ENCODE results near the gene RNF213. TPM values are rescaled to one million over a fixed set of nuclear protein-coding genes. Genes with fewer than 3 reads are reported as not detected.

RNF213 gene
- total and polyA plus RNA-seq, 10 of the 15 experiments (the other 5 are each of a cell fraction or from before 2014, with no cell fraction given) = 18.6 to 145 (median 65.8) TPM

- peaks cover 0 to 5% of the 10 kb centered on the region in 2 experiments for H3K36me3 ChIP-seq (ENCODE audit: control insufficient read depth in 2 of 2, insufficient read depth in 2 of 2, low read length in 1 of 2)
- intact Hi-C loops (cut with micrococcal nuclease; ENCODE audit: unreplicated experiment) = no loop called here
- no peak for DNase-seq (ENCODE audit: low read depth, low spot score)
- TF ChIP-seq GATAD2B (conservative IDR thresholded peaks at IDR 0.05; ENCODE audit: low read depth) = no peak
- TF ChIP-seq, protein P1, sequence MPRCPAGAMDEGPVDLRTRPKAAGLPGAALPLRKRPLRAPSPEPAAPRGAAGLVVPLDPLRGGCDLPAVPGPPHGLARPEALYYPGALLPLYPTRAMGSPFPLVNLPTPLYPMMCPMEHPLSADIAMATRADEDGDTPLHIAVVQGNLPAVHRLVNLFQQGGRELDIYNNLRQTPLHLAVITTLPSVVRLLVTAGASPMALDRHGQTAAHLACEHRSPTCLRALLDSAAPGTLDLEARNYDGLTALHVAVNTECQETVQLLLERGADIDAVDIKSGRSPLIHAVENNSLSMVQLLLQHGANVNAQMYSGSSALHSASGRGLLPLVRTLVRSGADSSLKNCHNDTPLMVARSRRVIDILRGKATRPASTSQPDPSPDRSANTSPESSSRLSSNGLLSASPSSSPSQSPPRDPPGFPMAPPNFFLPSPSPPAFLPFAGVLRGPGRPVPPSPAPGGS (IDR thresholded peaks at IDR 0.05; ENCODE audit: borderline replicate concordance, insufficient read depth, low read depth, low read length, poor library complexity, severe bottlenecking) = no peak
- H3K27me3 ChIP-seq (replicated peaks in 1 of 2; ENCODE audit: control insufficient read depth in 2 of 2, insufficient read depth in 2 of 2, low read length in 1 of 2) = no peaks in the 10 kb centered on the region
- H3K4me2 ChIP-seq (ENCODE audit: control insufficient read depth, insufficient read depth) = no peak overlapping the region
- no peak for FAIRE-seq
- no peak for ATAC-seq
- H3K9ac ChIP-seq (ENCODE audit: control insufficient read depth, insufficient read depth, low read length) = no peak overlapping the region
- H3K27ac ChIP-seq (ENCODE audit: control insufficient read depth, insufficient read depth) = no peak overlapping the region
- no TSS peak for BruUV-seq (replicated peaks)
- RAD21 ChIA-PET (ENCODE audit: unreplicated experiment) = interaction anchor here (0.7 kb wide), 1 partner anchor 17 kb away, joined by 3 read pairs; no protein-coding TSS in a partner anchor
- 93% methylated on average over 12 of the region's 12 CpGs for WGBS (ENCODE audit: insufficient coverage, insufficient replicate concordance, low lambda C conversion rate, missing lambda C conversion rate)
- in situ Hi-C loops (cut with MboI) = no loop called here
- H3K4me1 ChIP-seq (ENCODE audit: control insufficient read depth, insufficient read depth, low read length) = no peaks in the 10 kb centered on the region
- no peak overlapping the region for H3K4me3 ChIP-seq
- POLR2A ChIA-PET = no interaction called here
- H3K79me2 ChIP-seq (ENCODE audit: control insufficient read depth, insufficient read depth, low read length) = no peaks in the 10 kb centered on the region
- SMC1A ChIA-PET (ENCODE audit: uncharacterized antibody, unreplicated experiment) = no interaction called here
- no peak overlapping the region for H2AFZ ChIP-seq (ENCODE audit: control insufficient read depth, low read depth, low read length)
- no peaks in the 10 kb centered on the region for H4K20me1 ChIP-seq (ENCODE audit: control insufficient read depth, insufficient read depth)
- CTCF ChIA-PET = no interaction called here
- no peaks in the 10 kb centered on the region for H3K9me3 ChIP-seq (replicated peaks; ENCODE audit: control insufficient read depth, insufficient read depth, low read length)
Observed at GRCh38 chr17:80212511-80212910, 48.1 kb upstream of the RNF213 start.

DNA sequence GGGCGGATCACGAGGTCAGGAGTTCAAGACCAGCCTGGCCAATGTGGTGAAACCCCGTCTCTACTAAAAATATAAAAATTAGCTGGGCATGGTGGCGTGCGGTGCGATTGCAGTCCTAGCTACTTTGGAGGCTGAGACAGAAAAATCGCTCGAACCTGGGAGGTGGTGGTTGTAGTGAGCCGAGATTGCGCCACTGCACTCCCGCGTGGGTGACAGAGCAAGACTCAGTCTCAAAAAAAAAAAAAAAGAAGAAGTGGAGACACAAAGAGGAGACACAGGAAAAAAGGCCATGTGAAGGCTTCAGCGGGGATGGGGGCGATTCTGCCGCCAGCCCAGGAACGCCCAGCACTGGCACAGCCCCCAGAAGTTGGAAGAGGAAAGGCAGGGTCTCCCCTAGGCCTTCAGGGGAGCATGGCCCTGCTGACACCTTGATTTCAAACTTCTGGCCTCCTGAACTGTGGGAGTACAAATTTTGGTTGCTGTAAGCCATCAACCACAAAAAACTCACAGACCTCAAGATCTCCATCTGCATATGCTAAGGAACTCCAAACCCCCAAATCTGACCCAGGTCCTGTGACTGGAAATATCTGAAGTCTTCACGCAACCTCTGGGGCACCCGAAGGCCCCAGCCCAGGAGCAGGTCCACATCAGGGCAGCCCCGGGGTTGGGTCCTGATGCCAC lies 47.5 kb upstream of the RNF213 start:
- ATAC-seq (no peak), DNase-seq (ENCODE audit: low read depth, low spot score) (no peak), FAIRE-seq (no peak)
- no TSS peak for BruUV-seq (replicated peaks)
- TF ChIP-seq ASH2L (IDR thresholded peaks at IDR 0.05; ENCODE audit: borderline replicate concordance, low read depth) (no peak), CHD1 (IDR thresholded peaks at IDR 0.05; ENCODE audit: low read depth, low read length) (no peak), JUND (IDR thresholded peaks at IDR 0.05; ENCODE audit: low read depth, low read length) (no peak), IRF4 (IDR thresholded peaks at IDR 0.05; ENCODE audit: low read depth, low read length) (no peak), SPI1 (IDR thresholded peaks at IDR 0.05; ENCODE audit: borderline replicate concordance, insufficient read depth, low read depth, low read length) (peak; percentile 23; the same call in 1 of the 2 replicates), E4F1 (IDR thresholded peaks at IDR 0.05; ENCODE audit: borderline replicate concordance, partially characterized antibody) (no peak)
- Histone ChIP-seq H3K9me3 (replicated peaks; ENCODE audit: control insufficient read depth, insufficient read depth, low read length) (no peaks in the 10 kb centered on the region), H3K79me2 (ENCODE audit: control insufficient read depth, insufficient read depth, low read length) (no peaks in the 10 kb centered on the region), H3K27ac (ENCODE audit: control insufficient read depth, insufficient read depth) (no peak overlapping the region), H3K9ac (ENCODE audit: control insufficient read depth, insufficient read depth, low read length) (no peak overlapping the region), H3K36me3 (ENCODE audit: control insufficient read depth in 2 of 2, insufficient read depth in 2 of 2, low read length in 1 of 2) (peaks cover 0 to 5% of the 10 kb centered on the region in 2 experiments), H2AFZ (ENCODE audit: control insufficient read depth, low read depth, low read length) (no peak overlapping the region), H3K4me2 (ENCODE audit: control insufficient read depth, insufficient read depth) (no peak overlapping the region), H4K20me1 (ENCODE audit: control insufficient read depth, insufficient read depth) (no peaks in the 10 kb centered on the region), H3K4me1 (ENCODE audit: control insufficient read depth, insufficient read depth, low read length) (no peaks in the 10 kb centered on the region), H3K4me3 (no peak overlapping the region), H3K27me3 (replicated peaks in 1 of 2; ENCODE audit: control insufficient read depth in 2 of 2, insufficient read depth in 2 of 2, low read length in 1 of 2) (no peaks in the 10 kb centered on the region)
- POLR2A ChIA-PET = no interaction called here
- RAD21 ChIA-PET (ENCODE audit: unreplicated experiment) = interaction anchor here (0.7 kb wide), 1 partner anchor 16 kb away, joined by 3 read pairs; no protein-coding TSS in a partner anchor
- WGBS (ENCODE audit: insufficient coverage, insufficient replicate concordance, low lambda C conversion rate, missing lambda C conversion rate) = 73% methylated on average over 17 of the region's 19 CpGs
- in situ Hi-C loops (cut with MboI) = no loop called here
- intact Hi-C loops (cut with micrococcal nuclease; ENCODE audit: unreplicated experiment) = no loop called here
- SMC1A ChIA-PET (ENCODE audit: uncharacterized antibody, unreplicated experiment) = no interaction called here
- CTCF ChIA-PET = no interaction called here

All from GM12878 (cell line).